Measurements from ENCODE around the gene PYGL.
"Not testable (repeated sequence)": the region's sequence is repeated elsewhere in the genome, so short reads cannot be mapped to it uniquely, and the experiment has no call there.

PYGL gene

GRCh38 chr14:50957296-50957695 lies 13.0 kb upstream of the PYGL start:
- intact Hi-C loops (cut with DNase I) = loop anchor here (10.0 kb wide), 1 partner anchor 268 kb away; no protein-coding TSS in a partner anchor
- DNase-seq = no peak

GRCh38 chr14:50956421-50956820 lies 12.1 kb upstream of the PYGL start:
- intact Hi-C loops (cut with DNase I) = loop anchor here (10.0 kb wide), 1 partner anchor 268 kb away; no protein-coding TSS in a partner anchor

GRCh38 chr14:50955373-50956043 lies 11.2 kb upstream of the PYGL start:
- peak in 21 of 42 donors; percentile 21 to 66 (median 45) for DNase-seq
- intact Hi-C loops (cut with DNase I) = loop anchor here (10.0 kb wide), 1 partner anchor 269 kb away; no protein-coding TSS in a partner anchor

More at GRCh38 chr14:50956421-50956820, 12.1 kb upstream of the PYGL start:
- not testable (repeated sequence) for DNase-seq

- peak in 14 of 42 donors; percentile 25 to 71 (median 55) for DNase-seq
- intact Hi-C loops (cut with DNase I) = loop anchor here (10.0 kb wide), 1 partner anchor 270 kb away; no protein-coding TSS in a partner anchor
These were observed 10.6 kb upstream of the PYGL start for GRCh38 chr14:50954811-50955372.

- no peak for DNase-seq
- intact Hi-C loops (cut with DNase I) = loop anchor here (10.0 kb wide), 1 partner anchor 271 kb away; no protein-coding TSS in a partner anchor
These were observed 9.2 kb upstream of the PYGL start for GRCh38 chr14:50953502-50953901.

- intact Hi-C loops (cut with DNase I) = loop anchor here (10.0 kb wide), 1 partner anchor 274 kb away; no protein-coding TSS in a partner anchor
- DNase-seq = no peak
These were observed 6.7 kb upstream of the PYGL start for GRCh38 chr14:50951032-50951431.

GRCh38 chr14:50948205-50948604 lies 3.9 kb upstream of the PYGL start:
- no peak for DNase-seq
- intact Hi-C loops (cut with DNase I) = no loop called here

GRCh38 chr14:50947446-50947845 lies 3.2 kb upstream of the PYGL start:
- DNase-seq = no peak
- intact Hi-C loops (cut with DNase I) = no loop called here

GRCh38 chr14:50946234-50946935 lies 2.1 kb upstream of the PYGL start:
- no peak for DNase-seq
- intact Hi-C loops (cut with DNase I) = no loop called here

- intact Hi-C loops (cut with DNase I) = no loop called here
- DNase-seq = peak in 20 of 42 donors; percentile 6 to 61 (median 30)
These were observed 547 bp upstream of the PYGL start for GRCh38 chr14:50944647-50945413.

GRCh38 chr14:50943261-50943942 lies 881 bp downstream of the PYGL start:
- no peak for DNase-seq
- intact Hi-C loops (cut with DNase I) = no loop called here

GRCh38 chr14:50941638-50942037 lies 2.6 kb downstream of the PYGL start:
- DNase-seq; intact Hi-C loops (cut with DNase I): not testable (repeated sequence)

GRCh38 chr14:50941151-50941550 lies 3.1 kb downstream of the PYGL start:
- intact Hi-C loops (cut with DNase I) = no loop called here
- no peak for DNase-seq

- no peak for DNase-seq
- intact Hi-C loops (cut with DNase I) = no loop called here
These were observed 6.5 kb downstream of the PYGL start for GRCh38 chr14:50937800-50938199.

- intact Hi-C loops (cut with DNase I) = no loop called here
- no peak for DNase-seq
These were observed 7.0 kb downstream of the PYGL start for GRCh38 chr14:50937325-50937724.

- intact Hi-C loops (cut with DNase I) = no loop called here
These were observed 7.4 kb downstream of the PYGL start for GRCh38 chr14:50936882-50937281.

GRCh38 chr14:50936016-50936340 lies 8.3 kb downstream of the PYGL start:
- intact Hi-C loops (cut with DNase I) = no loop called here
- DNase-seq = no peak

More at GRCh38 chr14:50936882-50937281, 7.4 kb downstream of the PYGL start:
- DNase-seq = no peak

- DNase-seq = no peak
These were observed 8.9 kb downstream of the PYGL start for GRCh38 chr14:50935126-50936015.

More at GRCh38 chr14:50935126-50936015, 8.9 kb downstream of the PYGL start:
- intact Hi-C loops (cut with DNase I) = no loop called here

All from head of caudate nucleus (tissue), 42 donors.